ENCODE data around the gene TSPAN7.

- TF ChIP-seq EP300 (IDR thresholded peaks at IDR 0.05): no peak
- TF ChIP-seq CTCF (IDR thresholded peaks at IDR 0.05): no peak
Observed at GRCh38 chrX:38682095-38682494, 120.8 kb downstream of the TSPAN7 start.

Measured in suprapubic skin (tissue), 3 donors.